ENCODE results near the gene PPP1R13B. TPM values are rescaled to one million over a fixed set of nuclear protein-coding genes. Genes with fewer than 3 reads are reported as not detected.

PPP1R13B gene
- total RNA-seq, 1 experiment from 2014 or later, result 19.0 TPM

DNA sequence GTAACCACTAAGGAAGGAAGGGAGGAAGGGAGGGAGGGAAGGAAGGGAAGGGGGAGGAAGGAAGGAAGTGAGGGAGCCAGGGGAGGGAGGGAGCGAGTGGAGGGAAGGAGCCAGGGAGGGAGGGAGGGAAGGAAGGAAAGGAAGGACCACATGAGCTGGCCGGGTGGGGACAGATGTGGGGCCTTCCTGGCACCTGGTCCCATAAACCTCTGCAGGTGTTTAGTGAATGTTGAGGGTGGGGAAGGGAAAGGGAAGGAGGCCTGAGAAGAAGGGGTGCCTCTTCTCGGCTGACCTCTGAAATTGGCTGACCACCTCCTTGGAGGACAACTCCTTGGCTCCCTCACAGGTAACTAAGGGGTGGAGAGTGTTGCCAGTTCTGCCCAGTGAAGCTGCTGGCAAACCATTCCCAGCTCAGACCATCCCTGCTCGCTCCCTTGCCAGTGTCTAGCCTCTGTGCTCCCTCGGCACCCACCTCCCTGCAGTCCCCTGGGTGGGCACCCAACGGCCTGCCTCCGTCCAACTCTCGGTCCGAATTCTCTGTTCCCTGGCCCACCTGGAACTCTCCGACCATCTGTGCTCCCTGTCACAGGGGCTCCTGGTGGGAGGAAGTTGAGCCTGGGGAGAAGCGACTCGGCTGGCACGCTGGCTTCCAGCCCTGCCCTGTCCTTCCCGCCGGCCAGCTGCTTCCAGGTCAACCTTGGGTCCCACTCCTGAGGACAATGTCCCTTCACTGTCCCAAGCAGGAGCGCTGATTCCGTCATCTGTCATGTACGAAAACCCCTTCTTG is 12.2 kb upstream of the PPP1R13B start:
- ChIA-PET POLR2A (no interaction called here), CTCF (no interaction called here)
- TF ChIP-seq, protein P1, sequence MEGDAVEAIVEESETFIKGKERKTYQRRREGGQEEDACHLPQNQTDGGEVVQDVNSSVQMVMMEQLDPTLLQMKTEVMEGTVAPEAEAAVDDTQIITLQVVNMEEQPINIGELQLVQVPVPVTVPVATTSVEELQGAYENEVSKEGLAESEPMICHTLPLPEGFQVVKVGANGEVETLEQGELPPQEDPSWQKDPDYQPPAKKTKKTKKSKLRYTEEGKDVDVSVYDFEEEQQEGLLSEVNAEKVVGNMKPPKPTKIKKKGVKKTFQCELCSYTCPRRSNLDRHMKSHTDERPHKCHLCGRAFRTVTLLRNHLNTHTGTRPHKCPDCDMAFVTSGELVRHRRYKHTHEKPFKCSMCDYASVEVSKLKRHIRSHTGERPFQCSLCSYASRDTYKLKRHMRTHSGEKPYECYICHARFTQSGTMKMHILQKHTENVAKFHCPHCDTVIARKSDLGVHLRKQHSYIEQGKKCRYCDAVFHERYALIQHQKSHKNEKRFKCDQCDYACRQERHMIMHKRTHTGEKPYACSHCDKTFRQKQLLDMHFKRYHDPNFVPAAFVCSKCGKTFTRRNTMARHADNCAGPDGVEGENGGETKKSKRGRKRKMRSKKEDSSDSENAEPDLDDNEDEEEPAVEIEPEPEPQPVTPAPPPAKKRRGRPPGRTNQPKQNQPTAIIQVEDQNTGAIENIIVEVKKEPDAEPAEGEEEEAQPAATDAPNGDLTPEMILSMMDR (IDR thresholded peaks at IDR 0.05), result no peak
- TF ChIP-seq POLR2AphosphoS5 (IDR thresholded peaks at IDR 0.05; ENCODE audit: low read depth, low read length) (no peak), SIN3A (IDR thresholded peaks at IDR 0.05; ENCODE audit: borderline replicate concordance, insufficient read depth, low read depth, low read length) (no peak)
- Histone ChIP-seq H3K9me3 (ENCODE audit: control insufficient read depth, insufficient read depth, low read depth, low read length) (no peaks in the 10 kb centered on the region), H3K4me3 (ENCODE audit: low read depth in 2 of 2, low read length in 2 of 2) (no peak overlapping the region), H3K27me3 (ENCODE audit: control insufficient read depth, insufficient read depth, low read length) (no peaks in the 10 kb centered on the region), H3K36me3 (ENCODE audit: control insufficient read depth, insufficient read depth, low read length) (no peaks in the 10 kb centered on the region), H3K4me1 (ENCODE audit: control insufficient read depth, insufficient read depth, low read length) (0 out of 2 replicates have a peak, but pooled peaks cover 2% of the 10 kb centered on the region), H3K27ac (ENCODE audit: low read length) (no peak overlapping the region)
- BruUV-seq (replicated peaks), result no TSS peak
- in situ Hi-C loops (cut with HindIII; ENCODE audit: low pct_unique_long_range_greater_than_20kb, low sequenced_read_pairs) (no loop called here), intact Hi-C loops (cut with micrococcal nuclease; ENCODE audit: unreplicated experiment) (no loop called here)
- no peak for DNase-seq (ENCODE audit: low read depth, low spot score)
- no peak for ATAC-seq

DNA sequence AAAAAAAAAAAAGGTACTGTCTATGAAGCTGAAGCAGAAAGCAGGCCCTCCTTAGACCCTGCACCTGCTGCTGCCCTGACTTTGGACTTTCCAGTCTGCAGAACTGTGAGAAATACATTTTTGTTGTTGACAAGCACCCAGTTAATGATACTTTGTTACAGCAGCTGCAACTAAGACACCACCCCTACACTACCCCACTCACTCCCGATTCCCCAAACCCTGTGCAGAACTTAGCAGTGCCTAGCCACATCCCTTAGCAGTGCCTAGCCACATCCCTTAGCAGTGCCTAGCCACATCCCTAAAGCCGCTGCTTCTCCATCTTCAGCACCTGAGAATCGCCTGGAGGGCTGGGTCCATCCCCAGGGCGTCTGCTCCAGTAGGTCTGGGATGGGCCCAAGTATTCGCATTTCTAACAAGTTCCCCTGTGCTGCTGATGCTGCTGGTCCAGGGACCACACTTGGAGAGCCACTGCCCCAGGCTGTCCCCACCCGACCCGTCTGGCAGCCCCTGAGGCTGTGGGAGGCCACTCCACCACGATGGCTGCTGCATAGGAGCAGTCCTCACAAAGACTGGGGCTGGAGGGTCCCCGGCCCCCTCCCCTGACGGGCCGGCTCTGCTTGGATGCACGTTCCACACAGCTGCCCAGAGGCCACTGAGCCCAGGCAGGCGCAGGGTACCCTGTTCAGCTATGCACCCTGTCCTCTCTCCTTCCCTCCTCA is 10.8 kb upstream of the PPP1R13B start:
- H3K9me3 ChIP-seq (ENCODE audit: control insufficient read depth, insufficient read depth, low read depth, low read length), result no peaks in the 10 kb centered on the region
- no peak overlapping the region for H3K27ac ChIP-seq (ENCODE audit: low read length)
- no peak for TF ChIP-seq POLR2AphosphoS5 (IDR thresholded peaks at IDR 0.05; ENCODE audit: low read depth, low read length)
- TF ChIP-seq, protein P2, sequence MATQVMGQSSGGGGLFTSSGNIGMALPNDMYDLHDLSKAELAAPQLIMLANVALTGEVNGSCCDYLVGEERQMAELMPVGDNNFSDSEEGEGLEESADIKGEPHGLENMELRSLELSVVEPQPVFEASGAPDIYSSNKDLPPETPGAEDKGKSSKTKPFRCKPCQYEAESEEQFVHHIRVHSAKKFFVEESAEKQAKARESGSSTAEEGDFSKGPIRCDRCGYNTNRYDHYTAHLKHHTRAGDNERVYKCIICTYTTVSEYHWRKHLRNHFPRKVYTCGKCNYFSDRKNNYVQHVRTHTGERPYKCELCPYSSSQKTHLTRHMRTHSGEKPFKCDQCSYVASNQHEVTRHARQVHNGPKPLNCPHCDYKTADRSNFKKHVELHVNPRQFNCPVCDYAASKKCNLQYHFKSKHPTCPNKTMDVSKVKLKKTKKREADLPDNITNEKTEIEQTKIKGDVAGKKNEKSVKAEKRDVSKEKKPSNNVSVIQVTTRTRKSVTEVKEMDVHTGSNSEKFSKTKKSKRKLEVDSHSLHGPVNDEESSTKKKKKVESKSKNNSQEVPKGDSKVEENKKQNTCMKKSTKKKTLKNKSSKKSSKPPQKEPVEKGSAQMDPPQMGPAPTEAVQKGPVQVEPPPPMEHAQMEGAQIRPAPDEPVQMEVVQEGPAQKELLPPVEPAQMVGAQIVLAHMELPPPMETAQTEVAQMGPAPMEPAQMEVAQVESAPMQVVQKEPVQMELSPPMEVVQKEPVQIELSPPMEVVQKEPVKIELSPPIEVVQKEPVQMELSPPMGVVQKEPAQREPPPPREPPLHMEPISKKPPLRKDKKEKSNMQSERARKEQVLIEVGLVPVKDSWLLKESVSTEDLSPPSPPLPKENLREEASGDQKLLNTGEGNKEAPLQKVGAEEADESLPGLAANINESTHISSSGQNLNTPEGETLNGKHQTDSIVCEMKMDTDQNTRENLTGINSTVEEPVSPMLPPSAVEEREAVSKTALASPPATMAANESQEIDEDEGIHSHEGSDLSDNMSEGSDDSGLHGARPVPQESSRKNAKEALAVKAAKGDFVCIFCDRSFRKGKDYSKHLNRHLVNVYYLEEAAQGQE (IDR thresholded peaks at IDR 0.05; ENCODE audit: insufficient read depth in 1 of 2, low read depth in 2 of 2, low read length in 1 of 2), result no peak
- no peak for TF ChIP-seq SIN3A (IDR thresholded peaks at IDR 0.05; ENCODE audit: borderline replicate concordance, insufficient read depth, low read depth, low read length)
- TF ChIP-seq, protein P1 (IDR thresholded peaks at IDR 0.05), result no peak
- TF ChIP-seq TCF7L2 (IDR thresholded peaks at IDR 0.05; ENCODE audit: low read depth, low read length), result no peak
- no peak for DNase-seq (ENCODE audit: low read depth, low spot score)
- intact Hi-C loops (cut with micrococcal nuclease; ENCODE audit: unreplicated experiment) (no loop called here), in situ Hi-C loops (cut with HindIII; ENCODE audit: low pct_unique_long_range_greater_than_20kb, low sequenced_read_pairs) (no loop called here)
- BruUV-seq (replicated peaks), result no TSS peak
- H3K4me3 ChIP-seq (ENCODE audit: low read depth in 2 of 2, low read length in 2 of 2), result no peak overlapping the region
- no peaks in the 10 kb centered on the region for H3K36me3 ChIP-seq (ENCODE audit: control insufficient read depth, insufficient read depth, low read length)
- no peaks in the 10 kb centered on the region for H3K27me3 ChIP-seq (ENCODE audit: control insufficient read depth, insufficient read depth, low read length)
- POLR2A ChIA-PET, result no interaction called here
- ATAC-seq, result peak; percentile 33; the same call in 1 of the 2 replicates
- CTCF ChIA-PET, result no interaction called here
- H3K4me1 ChIP-seq (ENCODE audit: control insufficient read depth, insufficient read depth, low read length), result 0 out of 2 replicates have a peak, but pooled peaks cover 2% of the 10 kb centered on the region
